Mesothelial cell of epicardium (in vitro differentiated cells): ENCODE data around the gene TNXB. TPM values are rescaled to one million over a fixed set of nuclear protein-coding genes. Genes with fewer than 3 reads are reported as not detected.

Source experiments
- DNase-seq, 2 experiments: peaks; one replicate each; pipeline ENCODE4 v3.0.0; 2021; ENCODE audit warnings: low spot score in 2 of 2; ENCODE audit not compliant: unreplicated experiment in 2 of 2
- H3K27ac Mint-ChIP-seq: 2 replicates; pipeline ENCODE4 v1.8.0; 2021; ENCODE audit warnings: mixed read lengths
- H3K27me3 Mint-ChIP-seq: 2 replicates; pipeline ENCODE4 v1.8.0; 2021; ENCODE audit warnings: low read depth, mixed read lengths
- H3K36me3 Mint-ChIP-seq: 2 replicates; pipeline ENCODE4 v1.8.0; 2021; ENCODE audit warnings: mixed read lengths
- H3K4me1 Mint-ChIP-seq: 2 replicates; pipeline ENCODE4 v1.8.0; 2021; ENCODE audit warnings: mixed read lengths
- H3K4me3 Mint-ChIP-seq: 2 replicates; pipeline ENCODE4 v1.8.0; 2021; ENCODE audit warnings: mild to moderate bottlenecking, moderate library complexity, mixed read lengths
- H3K9me3 Mint-ChIP-seq: 2 replicates; pipeline ENCODE4 v1.8.0; 2021; ENCODE audit warnings: mixed read lengths
- CTCF ChIP-seq: fragments of 200-600 bp; sonication (generic); IDR thresholded peaks from one replicate; pipeline ENCODE4 v1.5.0; 2021; ENCODE audit warnings: antibody characterized with exemption; ENCODE audit not compliant: unreplicated experiment
- total RNA-seq: library from RNA; stranded (reverse); gene quantifications from 3 replicates; pipeline ENCODE4 v1.2.1, GENCODE V29; 2021

Gene TNXB
- total RNA-seq, 1 donor from 2014 or later: 13.9 TPM

GRCh38 chr6:32116674-32117073, 7.5 kb upstream of the TNXB start:
- no peak for DNase-seq
- no peaks in the 10 kb centered on the region for H3K9me3 Mint-ChIP-seq

GRCh38 chr6:32115623-32116022, 6.5 kb upstream of the TNXB start:
- no peaks in the 10 kb centered on the region for H3K27me3 Mint-ChIP-seq
- no peak for DNase-seq
- peaks cover 12% of the 10 kb centered on the region for H3K36me3 Mint-ChIP-seq
- no peak overlapping the region for H3K4me3 Mint-ChIP-seq
- TF ChIP-seq CTCF: no peak
- H3K27ac Mint-ChIP-seq: no peak overlapping the region
- H3K9me3 Mint-ChIP-seq: no peaks in the 10 kb centered on the region
- H3K4me1 Mint-ChIP-seq: peaks cover 11% of the 10 kb centered on the region

More at GRCh38 chr6:32116674-32117073, 7.5 kb upstream of the TNXB start:
- TF ChIP-seq CTCF: peak; percentile 32
- Mint-ChIP-seq H3K4me3 (no peak overlapping the region), H3K27me3 (no peaks in the 10 kb centered on the region), H3K4me1 (peaks cover 11% of the 10 kb centered on the region), H3K36me3 (peaks cover 20% of the 10 kb centered on the region), H3K27ac (no peak overlapping the region)

GRCh38 chr6:32114796-32115195, 5.7 kb upstream of the TNXB start:
- TF ChIP-seq CTCF: no peak
- Mint-ChIP-seq H3K9me3 (no peaks in the 10 kb centered on the region), H3K27ac (peak overlapping the region; percentile 90), H3K27me3 (peaks cover 2% of the 10 kb centered on the region), H3K4me1 (peaks cover 11% of the 10 kb centered on the region), H3K36me3 (peaks cover 12% of the 10 kb centered on the region), H3K4me3 (no peak overlapping the region)
- no peak for DNase-seq

- no peak for DNase-seq
- Mint-ChIP-seq H3K27me3 (peaks cover 12% of the 10 kb centered on the region), H3K4me3 (no peak overlapping the region), H3K4me1 (peaks cover 11% of the 10 kb centered on the region), H3K9me3 (no peaks in the 10 kb centered on the region), H3K27ac (peak overlapping the region; percentile 27), H3K36me3 (peaks cover 12% of the 10 kb centered on the region)
- no peak for TF ChIP-seq CTCF
Observed at GRCh38 chr6:32113386-32114352, 4.5 kb upstream of the TNXB start.

- H3K4me3 Mint-ChIP-seq: no peak overlapping the region
- H3K36me3 Mint-ChIP-seq: peaks cover 12% of the 10 kb centered on the region
- peaks cover 24% of the 10 kb centered on the region for H3K27me3 Mint-ChIP-seq
- peak overlapping the region; percentile 4 for H3K27ac Mint-ChIP-seq
- no peaks in the 10 kb centered on the region for H3K9me3 Mint-ChIP-seq
- TF ChIP-seq CTCF: no peak
- no peak for DNase-seq
- H3K4me1 Mint-ChIP-seq: peaks cover 23% of the 10 kb centered on the region
Observed at GRCh38 chr6:32112431-32112980, 3.4 kb upstream of the TNXB start.
